Neural cell (in vitro differentiated cells): Measurements from ENCODE around the gene UGGT2.

Source experiments
- CTCF ChIP-seq: fragments of 450-650 bp; IDR thresholded peaks from 2 replicates; pipeline ENCODE4 v1.5.1; 2014; ENCODE audit warnings: antibody characterized with exemption, mild to moderate bottlenecking, moderate library complexity; ENCODE audit not compliant: poor library complexity, severe bottlenecking
- EZH2 ChIP-seq: fragments of 200-600, 300-800 bp; shearing (Covaris generic), sonication (generic); IDR thresholded peaks from 2 replicates; pipeline ENCODE4 v1.6.1; 2014; ENCODE audit warnings: antibody characterized with exemption, low read length, borderline replicate concordance, mild to moderate bottlenecking; ENCODE audit not compliant: insufficient read depth, poor library complexity, severe bottlenecking

- TF ChIP-seq EZH2: no peak
- no peak for TF ChIP-seq CTCF
Measured at GRCh38 chr13:95987841-95988240, 65.4 kb downstream of the UGGT2 start.
